Hepatocyte (in vitro differentiated cells): ENCODE measurements around the gene SLC7A10.

Experiments
- EZH2phosphoT487 ChIP-seq: fragments of 200-600 bp; sonication (generic); IDR thresholded peaks from one replicate; pipeline ENCODE4 v1.6.1; 2018; ENCODE audit warnings: antibody characterized with exemption, mild to moderate bottlenecking, low read depth, moderate library complexity; ENCODE audit not compliant: unreplicated experiment, severe bottlenecking
- TF ChIP-seq, protein P1 (sequence below): fragments of 200-600 bp; sonication (generic); IDR thresholded peaks from 2 replicates; pipeline ENCODE4 v1.5.1; 2016; ENCODE audit warnings: antibody characterized with exemption, mild to moderate bottlenecking; ENCODE audit not compliant: poor library complexity

DNA sequence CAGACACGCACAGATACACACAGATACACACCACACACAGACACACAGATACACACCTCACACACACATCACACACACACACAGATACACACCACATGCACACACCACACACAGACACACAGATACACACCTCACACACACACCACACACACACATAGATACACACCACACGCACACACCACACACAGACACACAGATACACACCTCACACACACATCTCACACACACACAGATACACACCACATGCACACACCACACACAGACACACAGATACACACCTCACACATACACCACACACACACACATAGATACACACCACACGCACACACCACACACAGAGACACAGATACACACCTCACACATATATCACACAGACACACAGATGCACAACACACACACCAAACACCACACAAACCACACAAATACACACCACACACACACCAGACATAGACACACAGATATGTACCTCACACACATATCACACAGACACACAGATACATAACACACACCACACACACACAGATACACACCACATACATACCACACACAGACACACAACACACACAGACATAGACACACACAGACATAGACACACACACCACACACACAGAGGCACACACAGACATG is 24.2 kb upstream of the SLC7A10 start:
- TF ChIP-seq, protein P1, sequence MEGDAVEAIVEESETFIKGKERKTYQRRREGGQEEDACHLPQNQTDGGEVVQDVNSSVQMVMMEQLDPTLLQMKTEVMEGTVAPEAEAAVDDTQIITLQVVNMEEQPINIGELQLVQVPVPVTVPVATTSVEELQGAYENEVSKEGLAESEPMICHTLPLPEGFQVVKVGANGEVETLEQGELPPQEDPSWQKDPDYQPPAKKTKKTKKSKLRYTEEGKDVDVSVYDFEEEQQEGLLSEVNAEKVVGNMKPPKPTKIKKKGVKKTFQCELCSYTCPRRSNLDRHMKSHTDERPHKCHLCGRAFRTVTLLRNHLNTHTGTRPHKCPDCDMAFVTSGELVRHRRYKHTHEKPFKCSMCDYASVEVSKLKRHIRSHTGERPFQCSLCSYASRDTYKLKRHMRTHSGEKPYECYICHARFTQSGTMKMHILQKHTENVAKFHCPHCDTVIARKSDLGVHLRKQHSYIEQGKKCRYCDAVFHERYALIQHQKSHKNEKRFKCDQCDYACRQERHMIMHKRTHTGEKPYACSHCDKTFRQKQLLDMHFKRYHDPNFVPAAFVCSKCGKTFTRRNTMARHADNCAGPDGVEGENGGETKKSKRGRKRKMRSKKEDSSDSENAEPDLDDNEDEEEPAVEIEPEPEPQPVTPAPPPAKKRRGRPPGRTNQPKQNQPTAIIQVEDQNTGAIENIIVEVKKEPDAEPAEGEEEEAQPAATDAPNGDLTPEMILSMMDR: no peak
- no peak for TF ChIP-seq EZH2phosphoT487
